Measurements from ENCODE around the gene RNU1-2. TPM values are rescaled to one million over a fixed set of nuclear protein-coding genes. Genes with fewer than 3 reads are reported as not detected.
"Not testable (repeated sequence)": the region's sequence is repeated elsewhere in the genome, so short reads cannot be mapped to it uniquely, and the experiment has no call there.

Gene RNU1-2
- total RNA-seq, 1 donor from 2014 or later, result under 0.01 TPM

DNA sequence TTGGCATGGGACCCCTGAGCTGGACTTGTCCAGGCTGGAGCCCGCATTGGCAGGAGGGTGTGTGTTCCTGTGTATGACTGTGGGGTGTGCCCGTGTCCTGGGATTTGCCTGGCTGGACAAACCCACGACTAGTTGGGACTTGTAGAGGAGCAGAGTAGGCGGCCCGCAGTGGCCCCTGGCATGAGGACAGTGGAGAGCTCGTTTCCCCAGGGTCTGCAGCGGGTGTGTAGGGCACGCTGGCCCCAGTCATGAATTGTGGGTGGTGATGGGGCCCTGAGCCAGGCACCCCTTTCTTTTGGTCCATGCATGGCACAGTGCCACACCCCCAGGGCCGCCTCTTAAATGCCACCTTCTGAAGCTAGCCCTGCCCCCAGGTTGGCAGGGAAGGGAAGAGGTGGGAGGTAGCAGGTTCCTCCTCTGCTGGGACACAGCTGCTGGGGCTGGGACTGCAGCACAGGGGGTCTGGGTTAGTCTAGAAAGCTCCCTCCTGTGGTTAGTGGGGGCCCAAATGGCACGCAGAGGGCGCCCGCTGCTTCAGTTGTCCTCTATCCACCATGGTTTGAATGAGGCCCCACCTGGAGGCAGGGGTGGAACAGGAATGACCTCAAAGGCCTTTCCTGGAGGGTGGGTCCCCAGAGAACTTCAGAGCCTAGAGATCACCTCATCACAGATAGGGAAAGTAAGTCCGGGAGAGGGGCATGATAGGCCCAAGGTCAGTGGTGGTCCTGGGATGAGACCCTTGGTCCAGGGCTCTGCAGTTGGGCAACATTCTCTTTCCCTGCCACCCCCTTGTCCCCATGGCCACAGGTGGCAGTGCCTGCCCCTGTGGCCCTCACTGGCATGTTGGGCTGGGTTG lies 30.1 kb downstream of the RNU1-2 start:
- DNase-seq (ENCODE audit: low read depth, low spot score), result no peak

DNA sequence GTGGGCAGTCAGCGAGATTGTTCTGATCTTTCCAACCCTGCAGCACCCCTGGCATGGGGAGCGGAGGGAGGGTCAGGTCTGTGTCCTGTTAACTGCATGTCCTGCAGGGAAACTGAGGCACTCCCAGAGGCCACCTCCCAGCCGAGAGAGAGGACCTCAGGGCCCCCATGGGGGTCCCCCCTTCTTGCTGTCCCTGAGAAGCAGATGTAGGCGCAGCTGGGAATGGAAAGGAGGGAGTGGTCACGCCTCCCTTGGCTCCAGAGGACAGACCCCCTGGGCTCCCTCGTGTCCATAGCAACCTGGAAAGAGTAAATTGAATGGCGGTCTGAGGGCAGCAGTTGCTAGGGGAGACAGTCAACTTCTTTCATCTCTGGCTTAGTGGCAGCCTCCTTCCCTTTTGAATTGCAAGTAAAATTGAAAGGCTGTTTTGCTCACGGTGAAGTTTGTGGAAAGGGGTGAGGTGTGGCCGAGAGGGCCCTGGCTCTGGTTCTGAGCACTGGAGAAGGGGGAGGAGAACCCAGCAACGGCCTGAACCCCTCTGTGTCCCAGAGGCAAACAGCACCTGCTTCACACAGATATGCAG lies 30.8 kb downstream of the RNU1-2 start:
- DNase-seq (ENCODE audit: low read depth, low spot score), result no peak

DNA sequence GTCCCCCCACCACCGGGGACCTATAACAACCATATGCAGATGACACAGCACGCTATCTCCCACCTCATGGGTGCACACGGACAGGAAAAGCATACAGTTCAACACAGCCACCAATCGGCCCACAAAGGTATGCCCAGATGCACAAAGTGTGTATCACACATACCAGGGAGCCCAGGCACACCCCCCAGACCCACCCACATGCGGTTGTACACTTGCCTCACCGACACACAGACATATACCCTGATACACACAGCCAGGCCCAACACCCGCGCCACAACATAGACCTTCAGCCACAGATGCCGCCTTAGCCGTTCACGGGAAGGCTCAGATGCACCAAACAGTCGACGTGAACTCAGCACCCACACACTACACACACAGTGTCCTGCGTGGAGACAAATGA lies 31.5 kb downstream of the RNU1-2 start:
- no peak for DNase-seq (ENCODE audit: low read depth, low spot score)

DNA sequence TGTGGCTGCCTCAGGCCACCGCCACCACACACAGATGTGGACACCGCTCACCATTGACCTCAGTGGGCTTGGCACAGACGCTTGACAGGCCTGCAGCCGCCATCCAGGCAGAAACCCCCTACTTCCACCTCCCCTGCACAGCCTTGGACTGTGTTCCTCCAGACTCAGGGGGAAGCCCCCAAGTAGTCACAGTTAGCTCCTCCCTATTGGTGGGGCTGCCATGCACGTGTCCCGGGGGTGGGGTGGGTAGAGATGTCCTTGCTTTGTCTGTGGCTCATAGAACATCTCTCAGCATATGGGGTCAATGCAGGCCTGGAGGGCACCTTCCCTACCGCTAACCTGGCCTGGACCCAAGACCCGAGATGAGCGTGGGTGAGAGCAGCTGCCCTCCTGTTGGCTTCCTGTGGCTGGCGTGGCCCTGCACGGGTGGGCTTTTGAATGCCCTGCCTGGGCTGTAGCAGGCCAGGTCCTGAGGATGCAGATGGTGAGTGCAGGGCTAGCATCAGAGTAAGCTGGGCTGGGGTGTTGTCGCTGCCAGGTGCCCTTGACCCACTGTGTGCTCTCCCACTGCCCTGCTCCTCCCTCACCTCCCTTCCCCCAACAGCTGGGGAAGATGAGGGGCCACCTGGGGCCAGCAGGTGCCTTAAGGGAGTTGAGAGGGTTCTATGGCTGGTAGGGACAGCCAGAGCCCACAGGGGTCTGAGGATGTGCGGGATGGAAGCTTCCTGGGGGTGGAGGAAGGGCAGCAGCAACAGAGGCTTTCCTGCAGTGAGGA lies 32.1 kb downstream of the RNU1-2 start:
- no peak for DNase-seq (ENCODE audit: low read depth, low spot score)

DNA sequence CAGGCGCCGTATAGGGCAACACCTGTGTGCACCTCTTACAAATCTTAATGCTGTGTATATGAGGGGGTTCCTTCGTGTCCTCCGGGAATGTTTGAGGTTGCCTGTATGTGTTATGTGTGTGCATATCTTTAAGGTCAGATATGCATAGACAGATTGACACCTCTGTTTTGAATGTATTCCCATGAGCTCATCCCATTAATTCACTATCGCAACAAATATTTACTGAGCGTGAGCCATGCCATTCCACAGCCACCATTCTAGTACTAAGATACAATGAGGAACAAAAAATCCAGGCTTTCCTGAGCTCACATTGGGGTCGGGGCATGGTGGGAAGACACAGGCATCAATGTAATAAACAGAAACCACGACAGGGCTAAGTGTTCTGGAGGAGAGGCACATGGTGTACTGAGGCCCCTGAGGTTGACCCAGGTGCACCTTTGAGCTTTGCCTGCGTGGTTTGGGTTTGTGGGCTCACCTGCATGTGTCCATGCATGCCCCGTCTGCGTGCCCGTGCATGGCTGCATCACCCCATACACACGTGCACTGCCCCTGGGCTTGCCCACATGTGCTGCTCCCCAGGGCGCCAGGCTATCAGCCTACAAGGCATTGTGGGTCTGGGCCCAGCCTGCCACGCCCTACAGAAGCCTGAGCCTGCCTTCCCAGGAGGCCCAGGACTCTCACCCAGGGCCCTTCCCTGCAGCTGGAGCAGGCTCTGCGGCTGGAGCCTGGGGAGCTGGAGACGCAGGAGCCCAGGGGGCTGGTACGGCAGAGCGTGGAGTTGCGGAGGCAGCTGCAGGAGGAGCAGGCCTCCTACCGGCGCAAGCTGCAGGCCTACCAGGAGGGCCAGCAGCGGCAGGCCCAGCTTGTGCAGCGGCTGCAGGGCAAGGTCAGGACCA lies 33.6 kb downstream of the RNU1-2 start:
- DNase-seq (ENCODE audit: low read depth, low spot score), result not testable (repeated sequence)

DNA sequence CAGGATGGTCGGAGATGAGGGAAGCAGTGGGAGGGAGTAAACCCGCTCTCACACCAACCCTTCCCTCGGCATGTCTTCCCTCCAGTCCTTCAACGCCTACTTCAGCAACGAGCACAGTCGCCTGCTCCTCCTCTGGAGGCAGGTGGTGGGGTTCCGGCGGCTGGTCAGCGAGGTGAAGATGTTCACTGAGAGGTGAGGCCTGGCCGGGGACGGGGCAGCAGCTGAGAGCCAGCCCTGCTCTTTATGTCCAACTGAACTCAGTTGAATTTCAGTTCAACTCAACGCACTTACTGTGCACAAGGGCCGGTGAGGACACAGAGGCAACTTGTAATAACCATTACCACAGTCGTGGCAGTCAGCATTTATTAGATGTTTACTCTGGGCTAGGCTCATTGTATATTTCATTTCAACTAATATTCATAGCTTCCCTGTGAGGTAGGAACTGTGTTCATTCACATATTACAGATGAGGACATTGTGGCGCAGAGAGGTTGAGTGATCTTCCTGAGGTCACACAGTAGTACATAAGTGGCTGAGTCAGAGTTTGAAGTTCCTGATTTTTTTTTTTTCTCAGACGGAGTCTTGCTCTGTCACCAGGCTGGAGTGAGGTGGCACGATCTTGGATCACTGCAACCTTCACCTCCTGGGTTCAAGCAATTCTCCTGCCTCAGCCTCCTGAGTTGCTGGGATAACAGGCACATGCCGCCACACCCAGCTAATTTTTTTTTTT lies 35.6 kb downstream of the RNU1-2 start:
- not testable (repeated sequence) for DNase-seq (ENCODE audit: low read depth, low spot score)

DNA sequence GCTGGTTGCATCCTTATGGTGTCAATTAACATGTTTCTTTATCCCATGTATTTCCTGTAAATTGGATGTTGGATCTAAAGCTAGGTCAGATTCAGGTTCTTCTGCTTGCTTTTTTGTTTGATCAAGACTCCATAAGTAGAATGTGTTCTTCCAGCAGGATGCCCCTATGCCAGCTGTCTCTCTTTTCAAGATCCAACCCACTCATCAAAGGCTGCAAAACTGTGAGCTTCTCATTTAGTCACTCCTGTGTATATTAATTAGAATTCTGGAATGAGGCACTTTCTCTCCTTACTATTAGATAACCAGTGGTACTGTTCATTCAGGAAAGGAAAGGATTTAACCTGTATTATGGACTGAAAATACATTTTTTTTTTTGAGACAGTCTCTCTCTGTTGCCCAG lies 38.2 kb downstream of the RNU1-2 start:
- not testable (repeated sequence) for DNase-seq (ENCODE audit: low read depth, low spot score)

DNA sequence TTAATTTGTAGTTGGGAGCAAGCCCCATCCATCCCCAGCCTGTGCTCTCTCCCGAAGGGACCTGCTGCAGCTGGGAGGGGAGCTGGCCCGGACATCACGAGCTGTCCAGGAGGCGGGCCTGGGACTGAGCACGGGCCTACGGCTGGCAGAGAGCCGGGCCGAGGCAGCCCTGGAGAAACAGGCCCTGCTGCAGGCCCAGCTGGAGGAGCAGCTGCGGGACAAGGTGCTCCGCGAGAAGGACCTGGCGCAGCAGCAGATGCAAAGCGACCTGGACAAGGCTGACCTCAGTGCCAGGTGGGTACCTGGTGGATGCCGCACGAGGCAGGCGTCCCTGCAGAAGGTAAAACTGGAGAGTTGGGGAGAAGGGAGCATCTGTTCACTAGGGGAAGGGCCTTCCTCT lies 40.8 kb downstream of the RNU1-2 start:
- not testable (repeated sequence) for DNase-seq (ENCODE audit: low read depth, low spot score)

DNA sequence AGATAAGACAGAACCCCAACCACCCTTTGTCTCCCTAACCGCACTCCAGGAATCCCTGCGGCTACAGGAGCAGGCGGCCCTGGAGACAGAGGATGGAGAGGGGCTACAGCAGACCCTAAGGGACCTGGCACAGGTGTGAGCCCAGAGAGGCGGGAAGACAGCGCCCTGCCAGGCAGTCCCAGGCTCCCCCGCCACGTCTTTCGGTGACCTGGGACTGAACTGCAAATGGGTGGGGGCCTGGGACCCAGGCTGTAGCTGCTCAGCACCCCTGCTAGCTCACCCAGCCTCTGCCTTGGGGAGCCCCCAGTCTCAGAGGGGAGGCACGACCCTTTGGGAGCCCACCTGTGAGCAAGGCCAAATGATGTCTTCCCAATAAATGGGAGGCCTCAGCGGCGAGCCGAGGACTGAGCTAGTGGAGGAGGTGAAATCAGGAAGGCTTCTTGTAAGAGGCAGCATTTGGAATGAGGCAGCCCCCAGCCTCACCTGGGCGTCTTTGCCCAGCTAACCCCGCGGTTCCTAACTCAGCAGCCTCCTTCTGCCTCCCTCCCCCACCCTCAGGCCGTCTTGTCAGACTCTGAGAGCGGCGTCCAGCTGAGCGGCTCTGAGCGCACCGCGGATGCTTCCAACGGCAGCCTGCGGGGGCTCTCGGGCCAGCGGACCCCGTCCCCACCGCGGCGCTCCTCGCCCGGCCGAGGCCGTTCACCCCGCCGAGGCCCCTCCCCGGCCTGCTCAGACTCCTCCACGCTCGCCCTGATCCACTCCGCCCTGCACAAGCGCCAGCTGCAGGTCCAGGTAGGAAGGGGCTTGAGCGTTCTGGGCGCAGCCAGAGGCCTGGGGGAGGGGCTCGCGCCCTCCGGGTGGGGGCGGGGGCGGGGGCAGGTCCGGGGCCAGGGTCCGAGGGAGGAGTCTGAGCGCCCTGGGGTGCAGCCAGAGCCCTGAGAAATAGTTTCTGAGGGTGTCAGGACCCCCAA lies 42.9 kb downstream of the RNU1-2 start:
- no peak for DNase-seq (ENCODE audit: low read depth, low spot score)

DNA sequence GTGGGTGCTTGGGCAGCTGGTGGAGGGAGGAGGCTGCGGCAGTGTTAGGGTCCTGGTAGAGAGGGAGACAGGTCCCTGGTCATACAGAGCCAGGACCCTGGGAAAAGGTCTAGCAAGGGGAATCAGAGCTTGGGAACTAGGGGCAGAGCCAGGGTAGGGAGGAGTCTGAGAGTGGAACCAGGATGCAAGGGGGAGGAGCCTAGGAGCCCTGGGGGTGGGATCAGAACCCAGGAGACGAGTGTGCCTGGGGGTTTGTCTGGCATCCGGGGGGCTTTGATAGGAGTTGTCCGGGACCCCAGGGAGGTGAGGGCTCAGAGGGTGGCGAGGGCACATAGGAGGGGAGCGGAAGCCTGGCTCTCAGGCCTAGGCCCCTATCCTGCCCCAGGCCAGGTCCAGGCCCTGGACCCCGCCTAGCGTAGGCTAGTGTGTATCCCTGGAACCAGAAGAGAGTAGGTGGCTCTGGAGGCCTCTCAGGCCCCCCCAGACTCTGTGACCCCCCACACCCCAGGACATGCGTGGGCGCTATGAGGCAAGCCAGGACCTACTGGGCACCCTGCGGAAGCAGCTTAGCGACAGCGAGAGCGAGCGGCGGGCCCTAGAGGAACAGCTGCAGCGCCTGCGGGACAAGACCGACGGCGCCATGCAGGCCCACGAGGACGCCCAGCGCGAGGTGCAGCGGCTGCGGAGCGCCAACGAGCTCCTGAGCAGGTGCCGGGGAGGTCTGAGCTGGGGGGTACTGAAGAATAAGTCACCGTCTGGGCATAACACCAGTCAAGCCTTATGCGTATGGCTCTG lies 43.8 kb downstream of the RNU1-2 start:
- DNase-seq (ENCODE audit: low read depth, low spot score), result not testable (repeated sequence)

DNA sequence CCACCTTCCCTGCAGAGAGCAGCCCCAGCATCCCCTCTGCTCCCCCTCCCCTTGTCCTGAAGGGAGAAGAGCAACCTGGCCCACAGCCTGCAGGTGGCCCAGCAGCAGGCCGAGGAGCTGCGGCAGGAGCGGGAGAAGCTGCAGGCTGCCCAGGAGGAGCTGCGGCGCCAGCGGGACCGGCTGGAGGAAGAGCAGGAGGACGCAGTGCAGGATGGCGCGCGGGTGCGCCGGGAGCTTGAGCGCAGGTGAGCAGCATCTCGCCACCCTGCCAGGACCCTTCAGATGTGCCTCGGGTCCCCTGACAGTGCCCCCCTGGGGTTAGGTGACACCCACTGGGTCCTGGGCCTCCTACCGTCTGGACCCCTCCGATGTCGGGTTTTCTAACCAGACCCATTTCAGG lies 48.3 kb downstream of the RNU1-2 start:
- no peak for DNase-seq (ENCODE audit: low read depth, low spot score)

DNA sequence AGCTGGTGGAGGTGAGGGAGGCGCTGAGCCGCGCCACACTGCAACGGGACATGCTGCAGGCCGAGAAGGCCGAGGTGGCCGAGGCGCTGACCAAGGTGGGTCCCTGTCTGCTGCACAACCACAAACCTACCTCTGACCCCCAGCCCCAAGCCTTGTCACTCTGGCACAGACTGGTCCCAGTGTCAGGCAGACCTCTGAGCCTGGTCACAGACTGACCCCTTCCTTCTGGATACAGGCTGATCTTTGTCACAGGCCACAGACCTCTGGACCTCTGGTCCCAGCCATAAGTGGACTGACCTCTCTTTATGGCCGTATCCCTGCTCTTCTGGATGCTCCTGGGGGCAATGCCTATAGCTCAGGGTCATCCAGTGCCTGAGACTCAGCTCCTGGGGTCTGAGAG lies 49.7 kb downstream of the RNU1-2 start:
- not testable (repeated sequence) for DNase-seq (ENCODE audit: low read depth, low spot score)

Other genes starting within 250 kb of the RNU1-2 start
- under 0.01 TPM in 2 replicates for gene RNU1-3, start 229.0 kb upstream of the RNU1-2 start, total RNA-seq
- under 0.01 TPM in 2 replicates for gene RNU1-4, start 155.5 kb upstream of the RNU1-2 start, total RNA-seq
- gene CROCC, start 26.0 kb downstream of the RNU1-2 start, total RNA-seq, result 18.5 and 20.6 TPM in 2 replicates
- 12.6 and 13.7 TPM in 2 replicates for gene MFAP2, start 84.6 kb downstream of the RNU1-2 start, total RNA-seq
- 41.6 and 51.7 TPM in 2 replicates for gene ATP13A2, start 115.9 kb downstream of the RNU1-2 start, total RNA-seq
- 163 and 191 TPM in 2 replicates for gene SDHB, start 158.1 kb downstream of the RNU1-2 start, total RNA-seq
- gene PADI2, start 223.5 kb downstream of the RNU1-2 start, total RNA-seq, result not detected in 2 replicates

All from pulmonary artery endothelial cell (primary cell).